GM10266 (cell line): ENCODE measurements around the gene TRIP12.
A peak's percentile ranks its signal among the peaks of the same experiment; 100 is the strongest.

Experiments used
- DNase-seq: peaks from one replicate; pipeline ENCODE4 v3.0.0; 2012; ENCODE audit errors: extremely low spot score
- CTCF ChIP-seq: IDR thresholded peaks from 2 replicates; pipeline ENCODE4 v1.5.1; 2012; ENCODE audit warnings: mild to moderate bottlenecking, low read depth; ENCODE audit not compliant: control insufficient read depth, insufficient read depth; ENCODE audit errors: missing control alignments

The TRIP12 gene

GRCh38 chr2:229783108-229783721 is 138.6 kb downstream of the TRIP12 start:
- DNase-seq = peak; percentile 13
- no peak for TF ChIP-seq CTCF

GRCh38 chr2:229780856-229781773 is 140.7 kb downstream of the TRIP12 start:
- peak; percentile 77 for TF ChIP-seq CTCF
- DNase-seq = peak; percentile 43

- TF ChIP-seq CTCF = no peak
- DNase-seq = no peak
Measured at GRCh38 chr2:229779650-229780049, 142.2 kb downstream of the TRIP12 start.

GRCh38 chr2:229777716-229778115 is 144.1 kb downstream of the TRIP12 start:
- no peak for DNase-seq
- TF ChIP-seq CTCF = no peak

- no peak for DNase-seq
- TF ChIP-seq CTCF = no peak
Measured at GRCh38 chr2:229775614-229776313, 146.0 kb downstream of the TRIP12 start.

GRCh38 chr2:229774237-229774636 is 147.6 kb downstream of the TRIP12 start:
- DNase-seq = no peak

More at GRCh38 chr2:229774237-229774636, 147.6 kb downstream of the TRIP12 start:
- no peak for TF ChIP-seq CTCF
